Peyer's patch (tissue), 4 donors: ENCODE measurements around the gene ZBED1. TPM values are rescaled to one million over a fixed set of nuclear protein-coding genes. Genes with fewer than 3 reads are reported as not detected.
A peak's percentile ranks its signal among the peaks of the same experiment; 100 is the strongest.
"Not testable (repeated sequence)": the region's sequence is repeated elsewhere in the genome, so short reads cannot be mapped to it uniquely, and the experiment has no call there.

Source experiments
- DNase-seq, 3 donors: peaks; one replicate each; pipeline ENCODE4 v3.0.0-alpha.2; 2017 to 2019
- H3K27ac ChIP-seq, 4 donors: fragments of 200-600 bp; sonication (generic); one replicate each; pipeline ENCODE4 v1.5.1; 2016 to 2019
- H3K27me3 ChIP-seq, 2 donors: fragments of 200-600 bp; sonication (generic); one replicate each; pipeline ENCODE4 v1.5.1; 2019
- H3K36me3 ChIP-seq, 3 donors: fragments of 200-600 bp; sonication (generic); one replicate each; pipeline ENCODE4 v1.5.1; 2016 to 2019
- H3K4me1 ChIP-seq, 4 donors: fragments of 200-600 bp; sonication (generic); one replicate each; pipeline ENCODE4 v1.5.1; 2016 to 2019
- H3K4me3 ChIP-seq, 4 donors: fragments of 200-600 bp; sonication (generic); 1 replicate in 3 of 4; 2 replicates in 1 of 4; pipeline ENCODE4 v1.5.1; 2016 to 2019; ENCODE audit warnings: mild to moderate bottlenecking in 1 of 4
- H3K9me3 ChIP-seq, 4 donors: fragments of 200-600 bp; sonication (generic); one replicate each; pipeline ENCODE4 v1.5.1; 2016 to 2019; ENCODE audit warnings: mild to moderate bottlenecking in 1 of 4
- POLR2A ChIP-seq, 2 donors: fragments of 450-650 bp; IDR thresholded peaks; one replicate each; pipeline ENCODE4 v1.5.1; 2017; ENCODE audit warnings: antibody characterized with exemption in 2 of 2, mild to moderate bottlenecking in 2 of 2, moderate library complexity in 2 of 2
- total RNA-seq, 4 donors: library from RNA; depleted of rRNA; stranded (reverse); fragments of >200 nt; gene quantifications; one replicate each; pipeline ENCODE4 v1.1.0, GENCODE V29; 2016
- TF ChIP-seq, protein P1 (sequence below), 6 experiments: fragments of 450-650 bp in 4 of 6; fragments of 200-600 bp in 2 of 6; sonication (generic) in 1 of 6; IDR thresholded peaks; one replicate each; pipeline ENCODE4 v1.5.1; 2017 to 2019; ENCODE audit warnings: antibody characterized with exemption in 6 of 6, mild to moderate bottlenecking in 3 of 6, moderate library complexity in 1 of 6

The ZBED1 gene
- total RNA-seq, 4 donors from 2014 or later = 48.7 to 71.4 (median 59.8) TPM

GRCh38 chrX:2457289-2458133 is 43.3 kb downstream of the ZBED1 start:
- Histone ChIP-seq H3K4me1 (no peaks in the 10 kb centered on the region), H3K4me3 (no peak overlapping the region), H3K9me3 (no peaks in the 10 kb centered on the region), H3K36me3 (no peaks in the 10 kb centered on the region), H3K27ac (no peak overlapping the region), H3K27me3 (no peaks in the 10 kb centered on the region)
- no peak for DNase-seq
- no peak for TF ChIP-seq POLR2A (IDR thresholded peaks at IDR 0.05)
- TF ChIP-seq, protein P1, sequence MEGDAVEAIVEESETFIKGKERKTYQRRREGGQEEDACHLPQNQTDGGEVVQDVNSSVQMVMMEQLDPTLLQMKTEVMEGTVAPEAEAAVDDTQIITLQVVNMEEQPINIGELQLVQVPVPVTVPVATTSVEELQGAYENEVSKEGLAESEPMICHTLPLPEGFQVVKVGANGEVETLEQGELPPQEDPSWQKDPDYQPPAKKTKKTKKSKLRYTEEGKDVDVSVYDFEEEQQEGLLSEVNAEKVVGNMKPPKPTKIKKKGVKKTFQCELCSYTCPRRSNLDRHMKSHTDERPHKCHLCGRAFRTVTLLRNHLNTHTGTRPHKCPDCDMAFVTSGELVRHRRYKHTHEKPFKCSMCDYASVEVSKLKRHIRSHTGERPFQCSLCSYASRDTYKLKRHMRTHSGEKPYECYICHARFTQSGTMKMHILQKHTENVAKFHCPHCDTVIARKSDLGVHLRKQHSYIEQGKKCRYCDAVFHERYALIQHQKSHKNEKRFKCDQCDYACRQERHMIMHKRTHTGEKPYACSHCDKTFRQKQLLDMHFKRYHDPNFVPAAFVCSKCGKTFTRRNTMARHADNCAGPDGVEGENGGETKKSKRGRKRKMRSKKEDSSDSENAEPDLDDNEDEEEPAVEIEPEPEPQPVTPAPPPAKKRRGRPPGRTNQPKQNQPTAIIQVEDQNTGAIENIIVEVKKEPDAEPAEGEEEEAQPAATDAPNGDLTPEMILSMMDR (IDR thresholded peaks at IDR 0.05) = no peak

GRCh38 chrX:2456091-2456490 is 44.7 kb downstream of the ZBED1 start:
- not testable (repeated sequence) for H3K4me3 ChIP-seq, H3K27ac ChIP-seq, H3K4me1 ChIP-seq, H3K27me3 ChIP-seq, H3K36me3 ChIP-seq, H3K9me3 ChIP-seq
- DNase-seq = peak in 2 of 3 donors; percentile 55 to 67

- H3K36me3 ChIP-seq, H3K27me3 ChIP-seq, H3K4me3 ChIP-seq, DNase-seq, H3K4me1 ChIP-seq, H3K9me3 ChIP-seq, H3K27ac ChIP-seq: not testable (repeated sequence)
These were observed 46.2 kb downstream of the ZBED1 start for GRCh38 chrX:2454620-2455019.

- Histone ChIP-seq H3K4me3 (no peak overlapping the region), H3K27ac (no peak overlapping the region), H3K36me3 (no peaks in the 10 kb centered on the region), H3K27me3 (no peaks in the 10 kb centered on the region), H3K9me3 (no peaks in the 10 kb centered on the region), H3K4me1 (no peaks in the 10 kb centered on the region)
- no peak for DNase-seq
- TF ChIP-seq, protein P1 (IDR thresholded peaks at IDR 0.05) = no peak
- no peak for TF ChIP-seq POLR2A (IDR thresholded peaks at IDR 0.05)
These were observed 48.0 kb downstream of the ZBED1 start for GRCh38 chrX:2452799-2453198.

- H3K27ac ChIP-seq = no peak overlapping the region
- TF ChIP-seq POLR2A (IDR thresholded peaks at IDR 0.05) = no peak
- TF ChIP-seq, protein P1 (IDR thresholded peaks at IDR 0.05) = no peak
- no peaks in the 10 kb centered on the region for H3K4me1 ChIP-seq
- no peak overlapping the region for H3K4me3 ChIP-seq
- DNase-seq = no peak
- no peaks in the 10 kb centered on the region for H3K27me3 ChIP-seq
- no peaks in the 10 kb centered on the region for H3K36me3 ChIP-seq
- no peaks in the 10 kb centered on the region for H3K9me3 ChIP-seq
These were observed 48.4 kb downstream of the ZBED1 start for GRCh38 chrX:2452317-2452784.

DNA sequence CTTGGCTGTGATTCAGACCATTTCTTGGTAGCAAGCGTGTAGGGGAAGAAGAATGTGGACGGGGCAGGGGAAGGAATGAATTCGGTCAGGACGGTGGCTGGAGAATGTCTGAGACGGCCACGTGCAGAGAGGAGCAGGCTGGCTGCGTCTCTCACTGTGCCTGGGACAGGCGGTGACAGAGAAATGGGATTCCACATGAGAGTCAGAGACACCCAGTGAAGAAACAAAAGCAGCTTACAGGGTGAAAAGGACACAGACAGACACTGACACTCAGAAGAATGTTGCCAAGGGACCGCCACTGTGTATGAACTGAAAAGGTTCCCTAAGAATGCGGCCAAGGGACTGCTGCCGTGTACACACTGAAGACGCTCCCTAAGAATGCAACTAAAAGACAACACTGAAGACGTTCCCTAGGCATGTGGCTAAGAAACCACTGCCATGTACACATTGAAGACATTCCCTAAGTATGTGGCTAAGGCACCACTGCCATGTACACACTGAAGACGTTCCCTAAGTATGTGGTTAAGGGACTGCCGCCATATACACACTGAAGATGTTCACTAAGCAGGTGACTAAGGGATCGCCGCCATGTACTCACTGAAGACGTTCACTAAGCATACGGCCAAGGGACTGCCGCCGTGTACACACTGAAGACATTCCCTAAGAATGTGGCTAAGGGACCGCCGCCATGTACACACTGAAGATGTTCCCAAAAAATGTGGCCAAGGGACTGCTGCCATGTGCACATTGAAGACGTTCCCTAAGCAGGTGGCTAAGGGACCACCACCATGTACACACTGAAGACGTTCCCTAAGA is 49.1 kb downstream of the ZBED1 start:
- H3K9me3 ChIP-seq = no peaks in the 10 kb centered on the region
- no peak for TF ChIP-seq POLR2A (IDR thresholded peaks at IDR 0.05)
- TF ChIP-seq, protein P1 (IDR thresholded peaks at IDR 0.05) = no peak
- no peaks in the 10 kb centered on the region for H3K4me1 ChIP-seq
- H3K27me3 ChIP-seq = no peaks in the 10 kb centered on the region
- H3K36me3 ChIP-seq = no peaks in the 10 kb centered on the region
- H3K4me3 ChIP-seq = no peak overlapping the region
- no peak for DNase-seq
- no peak overlapping the region for H3K27ac ChIP-seq
